Measurements from ENCODE around the gene HSDL2. TPM values are rescaled to one million over a fixed set of nuclear protein-coding genes. Genes with fewer than 3 reads are reported as not detected.
"Not testable (repeated sequence)": the region's sequence is repeated elsewhere in the genome, so short reads cannot be mapped to it uniquely, and the experiment has no call there.

The HSDL2 gene
- polyA plus RNA-seq, 3 donors = 6.4 to 34.8 (median 26.9) TPM

- H4K20me1 ChIP-seq (ENCODE audit: insufficient read depth, low read length) = no peaks in the 10 kb centered on the region
- no peak overlapping the region for H3K27ac Mint-ChIP-seq
- no peaks in the 10 kb centered on the region for H3K36me3 ChIP-seq (replicated peaks in 1 of 2; ENCODE audit: control insufficient read depth in 1 of 2, insufficient read depth in 2 of 2, low read length in 2 of 2)
- no peak overlapping the region for H3K27ac ChIP-seq (ENCODE audit: low read depth in 1 of 2, low read length in 2 of 2)
- intact Hi-C loops (cut with micrococcal nuclease) = loop anchor here in 1 of 2 donors (10.0 kb wide), 1 partner anchor 615 kb away; no protein-coding TSS in a partner anchor
- H3K4me2 ChIP-seq (replicated peaks; ENCODE audit: extremely low read depth, low read length, poor library complexity, severe bottlenecking) = no peak overlapping the region
- H3K27me3 ChIP-seq (ENCODE audit: control insufficient read depth in 2 of 2, insufficient read depth in 2 of 2, low read length in 2 of 2) = peaks cover 0 to 2% of the 10 kb centered on the region in 2 donors
- peaks cover 0 to 3% (median 3%) of the 10 kb centered on the region in 3 donors for H3K27me3 Mint-ChIP-seq (ENCODE audit: low read depth in 3 of 3)
- H3K4me1 Mint-ChIP-seq = no peaks in the 10 kb centered on the region
- peaks cover 29 to 48% (median 40%) of the 10 kb centered on the region in 7 donors for H3K9me3 Mint-ChIP-seq
- no peak overlapping the region for H3K9ac ChIP-seq (ENCODE audit: insufficient read depth, low read length, poor library complexity, severe bottlenecking)
- no peak overlapping the region for H3K4me3 Mint-ChIP-seq
- H3K9me3 ChIP-seq (replicated peaks in 1 of 2; ENCODE audit: control insufficient read depth in 1 of 2, insufficient read depth in 1 of 2, low read length in 2 of 2) = peaks cover 18 to 40% of the 10 kb centered on the region in 2 donors
- H3K4me1 ChIP-seq (ENCODE audit: control insufficient read depth in 1 of 2, insufficient read depth in 2 of 2, low read length in 2 of 2) = no peaks in the 10 kb centered on the region
- peaks cover 3 to 5% of the 10 kb centered on the region in 2 donors for H3K36me3 Mint-ChIP-seq
- no peak for DNase-seq
- TF ChIP-seq, protein P1, sequence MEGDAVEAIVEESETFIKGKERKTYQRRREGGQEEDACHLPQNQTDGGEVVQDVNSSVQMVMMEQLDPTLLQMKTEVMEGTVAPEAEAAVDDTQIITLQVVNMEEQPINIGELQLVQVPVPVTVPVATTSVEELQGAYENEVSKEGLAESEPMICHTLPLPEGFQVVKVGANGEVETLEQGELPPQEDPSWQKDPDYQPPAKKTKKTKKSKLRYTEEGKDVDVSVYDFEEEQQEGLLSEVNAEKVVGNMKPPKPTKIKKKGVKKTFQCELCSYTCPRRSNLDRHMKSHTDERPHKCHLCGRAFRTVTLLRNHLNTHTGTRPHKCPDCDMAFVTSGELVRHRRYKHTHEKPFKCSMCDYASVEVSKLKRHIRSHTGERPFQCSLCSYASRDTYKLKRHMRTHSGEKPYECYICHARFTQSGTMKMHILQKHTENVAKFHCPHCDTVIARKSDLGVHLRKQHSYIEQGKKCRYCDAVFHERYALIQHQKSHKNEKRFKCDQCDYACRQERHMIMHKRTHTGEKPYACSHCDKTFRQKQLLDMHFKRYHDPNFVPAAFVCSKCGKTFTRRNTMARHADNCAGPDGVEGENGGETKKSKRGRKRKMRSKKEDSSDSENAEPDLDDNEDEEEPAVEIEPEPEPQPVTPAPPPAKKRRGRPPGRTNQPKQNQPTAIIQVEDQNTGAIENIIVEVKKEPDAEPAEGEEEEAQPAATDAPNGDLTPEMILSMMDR (IDR thresholded peaks at IDR 0.05) = no peak
- no peaks in the 10 kb centered on the region for H3K79me2 ChIP-seq (ENCODE audit: insufficient read depth, low read length)
- no CpG with 5 or more reads among the region's 1 CpG for WGBS (ENCODE audit: insufficient coverage)
- H3K4me3 ChIP-seq (replicated peaks in 1 of 3; ENCODE audit: low read depth in 2 of 3, low read length in 3 of 3) = no peak overlapping the region
- H2AFZ ChIP-seq (ENCODE audit: insufficient read depth, low read depth, low read length, poor library complexity, severe bottlenecking) = no peak overlapping the region
These were observed 10.1 kb upstream of the HSDL2 start for GRCh38 chr9:112369817-112370216.

GRCh38 chr9:112371060-112371459, 8.8 kb upstream of the HSDL2 start:
- H3K9me3 ChIP-seq (replicated peaks in 1 of 2; ENCODE audit: control insufficient read depth in 1 of 2, insufficient read depth in 1 of 2, low read length in 2 of 2) = peaks cover 15 to 33% of the 10 kb centered on the region in 2 donors
- H3K9ac ChIP-seq (ENCODE audit: insufficient read depth, low read length, poor library complexity, severe bottlenecking) = no peak overlapping the region
- H3K9me3 Mint-ChIP-seq = peaks cover 27 to 43% (median 32%) of the 10 kb centered on the region in 7 donors
- H3K4me2 ChIP-seq (replicated peaks; ENCODE audit: extremely low read depth, low read length, poor library complexity, severe bottlenecking) = no peak overlapping the region
- H3K27me3 Mint-ChIP-seq (ENCODE audit: low read depth in 3 of 3) = peaks cover 0 to 3% (median 1%) of the 10 kb centered on the region in 3 donors
- WGBS (ENCODE audit: insufficient coverage) = no CpG with 5 or more reads among the region's 1 CpG
- H2AFZ ChIP-seq (ENCODE audit: insufficient read depth, low read depth, low read length, poor library complexity, severe bottlenecking) = no peak overlapping the region
- intact Hi-C loops (cut with micrococcal nuclease) = no loop called here
- H3K27ac Mint-ChIP-seq = no peak overlapping the region
- no peaks in the 10 kb centered on the region for H3K36me3 ChIP-seq (replicated peaks in 1 of 2; ENCODE audit: control insufficient read depth in 1 of 2, insufficient read depth in 2 of 2, low read length in 2 of 2)
- DNase-seq = no peak
- H3K27ac ChIP-seq (ENCODE audit: low read depth in 1 of 2, low read length in 2 of 2) = no peak overlapping the region
- H4K20me1 ChIP-seq (ENCODE audit: insufficient read depth, low read length) = no peaks in the 10 kb centered on the region
- peaks cover 4% of the 10 kb centered on the region for H3K4me1 Mint-ChIP-seq
- H3K36me3 Mint-ChIP-seq = peaks cover 5 to 7% of the 10 kb centered on the region in 2 donors
- TF ChIP-seq, protein P1 (IDR thresholded peaks at IDR 0.05) = no peak
- no peak overlapping the region for H3K4me3 ChIP-seq (replicated peaks in 1 of 3; ENCODE audit: low read depth in 2 of 3, low read length in 3 of 3)
- H3K4me1 ChIP-seq (ENCODE audit: control insufficient read depth in 1 of 2, insufficient read depth in 2 of 2, low read length in 2 of 2) = no peaks in the 10 kb centered on the region
- peaks cover 0 to 1% of the 10 kb centered on the region in 2 donors for H3K27me3 ChIP-seq (ENCODE audit: control insufficient read depth in 2 of 2, insufficient read depth in 2 of 2, low read length in 2 of 2)
- no peak overlapping the region for H3K4me3 Mint-ChIP-seq
- no peaks in the 10 kb centered on the region for H3K79me2 ChIP-seq (ENCODE audit: insufficient read depth, low read length)

DNA sequence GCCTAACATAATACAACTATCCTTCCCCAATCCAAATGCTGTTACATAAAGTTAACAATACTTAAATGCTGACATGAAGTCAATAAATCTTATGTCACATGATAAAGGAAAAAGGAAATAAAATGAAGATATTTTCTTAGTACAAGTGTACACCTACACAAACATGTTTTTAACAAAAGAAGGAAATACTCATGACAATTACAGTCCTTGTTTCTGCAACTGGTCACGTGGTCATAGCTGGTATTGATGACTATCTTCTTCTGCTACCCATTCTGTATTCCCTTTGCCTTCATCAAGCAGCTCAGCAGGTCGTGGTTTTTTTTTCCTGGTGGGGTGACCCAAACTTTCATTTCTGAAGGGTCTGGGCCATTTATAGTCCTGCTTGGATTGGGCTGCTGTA, 6.2 kb upstream of the HSDL2 start:
- H3K4me3 Mint-ChIP-seq; H3K27me3 Mint-ChIP-seq (ENCODE audit: low read depth in 3 of 3); H4K20me1 ChIP-seq (ENCODE audit: insufficient read depth, low read length); H3K4me3 ChIP-seq (replicated peaks in 1 of 3; ENCODE audit: low read depth in 2 of 3, low read length in 3 of 3); H3K79me2 ChIP-seq (ENCODE audit: insufficient read depth, low read length); H2AFZ ChIP-seq (ENCODE audit: insufficient read depth, low read depth, low read length, poor library complexity, severe bottlenecking); H3K27me3 ChIP-seq (ENCODE audit: control insufficient read depth in 2 of 2, insufficient read depth in 2 of 2, low read length in 2 of 2); DNase-seq; H3K36me3 ChIP-seq (replicated peaks in 1 of 2; ENCODE audit: control insufficient read depth in 1 of 2, insufficient read depth in 2 of 2, low read length in 2 of 2); H3K27ac Mint-ChIP-seq; H3K9ac ChIP-seq (ENCODE audit: insufficient read depth, low read length, poor library complexity, severe bottlenecking); H3K4me2 ChIP-seq (replicated peaks; ENCODE audit: extremely low read depth, low read length, poor library complexity, severe bottlenecking); intact Hi-C loops (cut with micrococcal nuclease); H3K27ac ChIP-seq (ENCODE audit: low read depth in 1 of 2, low read length in 2 of 2): not testable (repeated sequence)
- Mint-ChIP-seq H3K4me1 (peaks cover 27% of the 10 kb centered on the region), H3K36me3 (peaks cover 9 to 11% of the 10 kb centered on the region in 2 donors), H3K9me3 (peaks cover 14 to 31% (median 24%) of the 10 kb centered on the region in 7 donors)
- Histone ChIP-seq H3K9me3 (replicated peaks in 1 of 2; ENCODE audit: control insufficient read depth in 1 of 2, insufficient read depth in 1 of 2, low read length in 2 of 2) (peaks cover 12 to 15% of the 10 kb centered on the region in 2 donors), H3K4me1 (ENCODE audit: control insufficient read depth in 1 of 2, insufficient read depth in 2 of 2, low read length in 2 of 2) (peaks cover 20 to 22% of the 10 kb centered on the region in 2 donors)
- WGBS (ENCODE audit: insufficient coverage) = 100% methylated on average over 1 of the region's 2 CpGs

Data from CD14-positive monocyte (primary cell).